ENCODE measurements around the gene BANF1. TPM values are rescaled to one million over a fixed set of nuclear protein-coding genes. Genes with fewer than 3 reads are reported as not detected.
A peak's percentile ranks its signal among the peaks of the same experiment; 100 is the strongest.

The BANF1 gene
- total and polyA plus RNA-seq, 9 of the 15 experiments (the other 6 are each of a cell fraction or from before 2014, with no cell fraction given), result 108 to 651 (median 263) TPM

- no peak for TF ChIP-seq ID3 (CRISPR knock-in tag; IDR thresholded peaks at IDR 0.05)
- peak; percentile 85 for TF ChIP-seq ID3 (tag; IDR thresholded peaks at IDR 0.05)
- TF ChIP-seq HCFC1 (IDR thresholded peaks at IDR 0.05; ENCODE audit: low read depth, low read length), result peak; percentile 91
- no peak; the same call in 1 of the 2 replicates for TF ChIP-seq MGA (IDR thresholded peaks at IDR 0.05)
- TF ChIP-seq SAP30 (IDR thresholded peaks at IDR 0.05; ENCODE audit: borderline replicate concordance, insufficient read depth, low read depth, low read length, poor library complexity, severe bottlenecking), result peak; percentile 90
- peak; percentile 60; the same call in 1 of the 2 replicates for TF ChIP-seq MAX (CRISPR knock-in tag; IDR thresholded peaks at IDR 0.05)
- no peak for TF ChIP-seq RERE (CRISPR knock-in tag; IDR thresholded peaks at IDR 0.05; ENCODE audit: borderline replicate concordance)
- peak; percentile 61; the same call in 1 of the 2 replicates for TF ChIP-seq ZFP1 (CRISPR knock-in tag; IDR thresholded peaks at IDR 0.05)
Measured at GRCh38 chr11:66001942-66002647, at the start of gene BANF1, which contains the start of gene EIF1AD (continued).
